OCI-M2 (cell line): ENCODE data around the gene ZNF644.
A peak's percentile ranks its signal among the peaks of the same experiment; 100 is the strongest.
"Not testable (repeated sequence)": the region's sequence is repeated elsewhere in the genome, so short reads cannot be mapped to it uniquely, and the experiment has no call there.

Experiments used
- DNase-seq: peaks from one replicate; lab custom pipeline; 2025; ENCODE audit not compliant: unreplicated experiment; lab: John Stamatoyannopoulos, UW

ZNF644 gene

DNA sequence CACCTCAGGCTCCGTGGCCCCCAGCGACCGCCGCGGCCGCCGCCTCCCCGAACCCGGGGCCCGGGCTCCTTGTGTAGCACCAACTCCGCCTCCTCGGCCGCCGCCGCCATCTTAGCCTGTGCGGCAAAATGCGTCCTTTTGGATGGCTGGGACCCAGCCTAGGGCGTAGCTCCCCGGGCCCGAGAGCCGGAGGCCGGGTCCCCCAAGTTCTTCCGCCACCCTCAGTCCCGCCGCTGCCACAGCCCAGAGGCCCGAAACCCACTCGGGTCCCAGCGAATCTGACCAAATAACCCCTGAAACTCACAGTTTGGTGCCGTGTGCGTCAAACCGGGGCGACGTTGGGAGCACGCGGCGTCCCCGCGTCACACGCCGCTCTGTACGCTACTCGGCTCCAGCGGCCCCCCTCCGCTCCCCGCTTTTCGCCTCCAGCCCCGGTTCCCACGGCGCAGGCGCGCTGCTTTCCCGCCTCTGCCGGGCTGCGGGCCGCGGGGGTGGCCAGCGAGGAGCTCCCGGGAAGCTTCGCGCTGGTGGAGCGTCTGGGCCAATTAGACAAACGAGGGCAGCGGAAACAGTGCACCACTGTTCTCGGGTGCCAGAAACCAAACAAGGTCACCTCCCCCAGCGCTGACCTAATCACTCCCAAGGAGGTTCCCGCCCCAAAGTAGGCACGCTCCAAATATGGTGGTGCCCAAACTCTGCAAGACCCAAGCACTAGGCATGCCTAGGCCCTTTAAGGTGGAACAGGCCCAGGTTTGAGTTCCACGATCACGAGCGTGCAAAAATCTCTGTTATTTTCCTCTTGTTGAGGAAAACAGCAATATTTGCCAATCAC, at the start of gene ZNF644:
Gene ZNF644, minus strand, starts transcription at position 350 of the 832 bp plus-strand sequence. CDS start 39,682 bp downstream, outside the sequence.
- DNase-seq, result peak; percentile 45

DNA sequence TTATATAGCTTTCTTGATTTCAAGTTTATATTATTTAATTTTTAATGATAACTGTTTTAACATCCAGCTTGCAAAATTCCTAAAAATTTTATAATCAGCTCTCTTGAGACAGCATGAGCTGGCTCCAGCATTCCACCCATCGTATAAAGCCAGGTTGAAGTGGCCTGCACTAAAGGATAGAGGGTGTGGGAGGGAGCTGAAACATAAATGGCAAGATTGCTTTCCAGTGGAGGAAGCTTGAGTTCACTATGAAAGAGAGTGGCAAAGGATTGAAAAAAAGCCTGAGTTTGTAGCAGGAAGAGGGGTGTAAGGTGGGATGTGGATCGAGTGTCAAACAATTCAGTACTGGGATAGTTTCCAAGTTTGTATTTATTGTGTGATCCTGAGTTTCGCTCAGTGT, 48.5 kb upstream of the ZNF644 start:
- DNase-seq, result no peak

DNA sequence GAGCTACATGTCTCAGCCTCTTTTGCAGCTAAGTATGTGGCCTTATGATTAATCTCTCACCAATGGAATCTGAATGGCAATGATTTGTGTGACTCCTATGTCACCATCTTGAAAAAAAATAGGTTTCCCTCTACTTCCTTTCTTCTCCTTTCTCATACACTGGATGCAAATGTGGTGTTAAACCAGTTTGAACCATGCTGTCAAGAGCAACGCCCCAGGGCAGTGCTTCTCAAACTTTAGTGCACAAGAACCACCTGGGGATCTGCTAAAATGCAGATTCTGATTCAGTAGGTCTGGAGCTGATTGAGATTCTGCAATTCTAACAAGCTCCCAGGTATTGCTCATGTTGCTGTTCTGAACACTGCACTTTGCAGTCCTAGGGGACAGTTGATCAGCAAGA, 44.7 kb upstream of the ZNF644 start:
- DNase-seq, result no peak

DNA sequence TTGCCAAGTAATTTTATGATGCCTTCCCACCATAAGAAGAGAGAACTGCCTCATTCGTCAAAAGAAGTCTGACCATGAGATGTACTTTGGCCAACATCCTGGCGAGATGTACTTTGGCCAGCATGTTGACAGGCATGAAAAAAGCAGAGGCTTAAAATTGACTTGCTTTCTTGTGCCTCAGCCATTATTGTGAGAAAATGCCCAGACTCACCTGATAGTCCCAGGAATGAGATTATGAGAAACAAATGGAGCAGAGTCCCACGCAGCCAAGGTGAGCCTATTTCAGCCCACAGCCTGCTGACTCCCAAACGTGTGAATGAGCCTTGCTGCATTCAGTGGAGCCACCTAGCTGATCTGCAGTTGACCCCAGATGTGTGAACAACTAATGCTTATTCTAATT, 43.5 kb upstream of the ZNF644 start:
- no peak for DNase-seq

GRCh38 chr1:91063403-91063802, 41.6 kb upstream of the ZNF644 start:
- DNase-seq, result not testable (repeated sequence)

GRCh38 chr1:91059157-91059556, 37.3 kb upstream of the ZNF644 start:
- no peak for DNase-seq

DNA sequence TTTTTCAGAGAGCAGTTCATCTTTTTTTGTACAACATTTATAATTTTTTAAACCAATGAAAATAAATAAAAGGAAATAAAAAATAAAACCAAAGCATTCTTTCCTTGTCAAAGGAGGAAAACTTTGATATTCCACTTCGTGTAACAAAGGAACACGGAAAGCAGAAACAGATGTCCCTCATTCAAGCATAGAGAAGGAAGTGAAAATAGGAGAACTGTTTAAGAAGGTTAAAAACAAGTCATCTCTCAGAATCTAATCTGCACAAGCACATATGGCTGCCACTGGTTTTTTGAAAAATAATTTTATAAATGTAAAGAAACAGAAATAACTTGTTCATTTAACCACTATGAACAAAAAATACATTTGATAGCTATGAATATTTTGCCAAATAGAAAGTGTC, 35.9 kb upstream of the ZNF644 start:
- no peak for DNase-seq

GRCh38 chr1:91054780-91055481, 33.1 kb upstream of the ZNF644 start:
- DNase-seq, result no peak

DNA sequence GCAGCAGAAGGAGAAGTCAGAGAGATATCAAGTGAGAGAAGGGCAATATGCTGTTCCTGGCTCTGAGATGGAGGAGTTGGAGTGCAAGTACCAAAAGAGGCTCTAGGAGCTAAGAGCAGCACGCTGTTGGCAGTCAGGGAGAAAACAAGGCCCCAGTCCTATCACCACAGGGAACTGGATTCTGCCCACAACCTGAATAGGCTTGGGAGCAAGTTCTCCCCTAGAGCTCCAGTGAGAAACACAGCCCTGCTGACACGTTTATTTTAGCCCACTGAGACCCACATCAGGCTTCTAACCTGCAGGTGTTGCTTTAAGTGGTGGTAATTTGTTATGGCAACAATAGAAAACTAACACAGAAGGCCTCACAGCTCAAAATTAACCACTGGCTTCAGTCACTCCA, 31.8 kb upstream of the ZNF644 start:
- DNase-seq, result no peak

- DNase-seq, result not testable (repeated sequence)
Observed at GRCh38 chr1:91049551-91049950, 27.7 kb upstream of the ZNF644 start.

GRCh38 chr1:91046766-91047165, 24.9 kb upstream of the ZNF644 start:
- no peak for DNase-seq

DNA sequence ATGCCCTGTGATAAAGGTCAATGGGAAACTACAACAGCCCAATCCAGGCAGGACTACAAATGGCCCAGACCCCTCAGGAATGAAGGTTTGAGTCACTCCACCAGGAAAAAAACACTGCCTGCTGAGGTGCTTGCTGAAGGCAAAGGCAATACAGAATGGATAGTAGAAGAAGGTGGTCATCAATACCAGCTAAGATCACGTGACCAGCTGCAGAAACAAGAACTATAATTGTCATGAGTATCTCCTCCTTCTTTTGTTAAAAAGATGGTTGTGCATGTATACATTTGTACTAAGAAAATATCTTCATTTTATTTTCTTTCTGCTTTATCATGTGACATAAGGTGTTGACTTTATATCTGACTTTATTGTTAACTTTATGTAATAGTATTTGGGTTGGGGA, 23.4 kb upstream of the ZNF644 start:
- DNase-seq, result no peak

GRCh38 chr1:91044776-91045175, 22.9 kb upstream of the ZNF644 start:
- DNase-seq, result not testable (repeated sequence)

GRCh38 chr1:91042372-91042771, 20.5 kb upstream of the ZNF644 start:
- DNase-seq, result not testable (repeated sequence)

DNA sequence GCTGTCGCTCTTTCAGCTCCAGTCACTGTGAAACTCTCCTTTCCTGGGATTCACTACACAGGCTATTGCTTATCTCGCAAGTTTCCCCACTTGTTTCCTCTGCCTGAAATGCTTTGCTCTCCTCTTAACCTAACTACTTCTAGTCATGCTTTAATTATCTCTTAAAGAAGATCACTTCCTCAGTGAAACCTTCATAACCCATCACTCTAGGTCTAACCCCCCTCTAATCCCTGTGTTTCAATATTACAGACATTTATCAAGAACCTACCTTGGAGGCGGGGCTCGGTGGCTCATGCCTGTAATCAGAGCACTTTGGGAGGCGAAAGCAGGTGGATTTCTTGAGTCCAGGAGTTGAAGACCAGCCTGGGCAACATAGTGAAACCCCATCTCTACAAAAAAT, 16.7 kb upstream of the ZNF644 start:
- no peak for DNase-seq

DNA sequence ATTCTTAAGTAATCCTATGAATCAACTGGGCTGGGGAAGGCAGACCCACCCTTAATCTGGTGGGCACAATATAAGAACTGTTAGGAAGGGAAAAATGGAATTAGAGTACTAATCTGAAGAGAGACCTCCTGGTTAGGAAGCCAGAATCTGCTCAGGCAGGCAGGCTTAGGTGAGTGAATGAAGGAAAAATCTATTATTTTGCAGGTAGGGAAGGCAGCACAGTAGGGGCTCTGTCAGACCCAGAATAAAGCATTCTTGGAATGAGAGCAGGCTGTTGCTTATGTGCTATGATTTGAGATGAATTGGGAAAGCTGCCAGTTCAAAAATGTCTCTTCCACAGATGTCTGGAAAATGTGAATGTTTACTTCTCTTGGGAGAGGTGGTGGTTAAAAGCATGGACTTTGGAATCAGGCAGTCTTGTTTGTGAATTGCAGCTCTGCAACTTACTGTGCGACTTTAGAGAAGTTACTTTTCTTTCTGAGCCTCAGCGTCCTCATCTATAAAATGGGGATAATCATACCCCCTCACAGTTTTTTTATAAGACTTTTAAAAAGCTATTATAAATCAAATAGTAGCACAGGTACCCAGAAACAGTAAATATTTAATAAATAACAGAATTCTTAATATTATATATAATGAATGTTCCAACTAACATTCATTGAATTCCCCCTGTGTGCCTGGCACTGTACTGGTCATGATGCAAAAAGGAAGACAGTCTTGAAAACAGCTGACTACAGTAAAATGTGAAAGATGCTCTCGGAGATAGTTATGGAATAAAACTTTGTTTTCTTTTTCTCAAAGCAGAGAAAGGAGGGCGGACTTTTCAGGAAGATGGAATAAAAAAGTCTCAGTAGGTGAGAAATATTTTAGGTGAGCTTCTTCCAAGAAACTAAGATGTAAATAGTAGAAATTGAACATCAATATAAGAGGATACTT, 15.3 kb upstream of the ZNF644 start:
- no peak for DNase-seq

GRCh38 chr1:91032349-91032748, 10.5 kb upstream of the ZNF644 start:
- no peak for DNase-seq

DNA sequence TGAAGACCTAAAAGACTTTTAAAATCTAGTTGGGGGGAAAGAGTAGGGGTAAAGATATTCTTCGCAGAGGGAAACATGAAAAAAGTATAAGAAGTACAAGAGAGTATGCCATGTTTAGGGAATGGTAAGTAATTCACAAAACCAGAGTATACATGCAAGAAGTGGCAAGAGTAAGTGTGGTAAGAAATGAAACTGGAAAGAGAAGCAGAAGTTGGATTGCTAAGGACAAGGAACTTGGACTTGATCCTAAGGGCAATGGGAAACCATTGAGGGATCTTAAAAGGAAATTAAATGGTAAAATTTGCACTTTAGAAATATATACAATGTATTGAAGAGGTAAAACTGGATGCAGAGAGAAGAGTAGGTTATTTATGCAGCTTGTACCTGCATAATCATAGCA, 9.2 kb upstream of the ZNF644 start:
- no peak for DNase-seq

- DNase-seq, result no peak
Observed at GRCh38 chr1:91026777-91027176, 4.9 kb upstream of the ZNF644 start.

DNA sequence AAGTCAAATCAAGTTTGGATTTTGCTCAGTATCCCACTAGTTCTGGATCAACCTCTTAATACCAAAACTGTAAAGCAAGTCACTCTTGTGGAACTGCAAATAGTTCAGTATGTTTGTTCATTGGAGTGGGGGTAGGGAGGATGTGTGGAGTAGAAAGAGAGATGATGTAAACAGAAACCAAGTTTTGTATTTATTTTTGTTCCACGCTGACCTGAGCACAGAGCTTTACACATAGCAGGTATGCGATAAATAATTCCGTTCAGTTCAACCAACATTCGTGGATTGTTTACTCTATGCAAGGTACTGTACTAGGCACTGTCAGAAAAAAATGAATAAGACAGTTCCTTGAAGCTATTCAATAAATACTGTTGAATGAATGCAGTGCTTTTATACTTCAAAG, 4.5 kb upstream of the ZNF644 start:
- DNase-seq, result no peak

GRCh38 chr1:91024481-91025119, 2.8 kb upstream of the ZNF644 start:
- no peak for DNase-seq
